ENCODE measurements around the gene EWSR1.
A peak's percentile ranks its signal among the peaks of the same experiment; 100 is the strongest.

EWSR1 gene

DNA sequence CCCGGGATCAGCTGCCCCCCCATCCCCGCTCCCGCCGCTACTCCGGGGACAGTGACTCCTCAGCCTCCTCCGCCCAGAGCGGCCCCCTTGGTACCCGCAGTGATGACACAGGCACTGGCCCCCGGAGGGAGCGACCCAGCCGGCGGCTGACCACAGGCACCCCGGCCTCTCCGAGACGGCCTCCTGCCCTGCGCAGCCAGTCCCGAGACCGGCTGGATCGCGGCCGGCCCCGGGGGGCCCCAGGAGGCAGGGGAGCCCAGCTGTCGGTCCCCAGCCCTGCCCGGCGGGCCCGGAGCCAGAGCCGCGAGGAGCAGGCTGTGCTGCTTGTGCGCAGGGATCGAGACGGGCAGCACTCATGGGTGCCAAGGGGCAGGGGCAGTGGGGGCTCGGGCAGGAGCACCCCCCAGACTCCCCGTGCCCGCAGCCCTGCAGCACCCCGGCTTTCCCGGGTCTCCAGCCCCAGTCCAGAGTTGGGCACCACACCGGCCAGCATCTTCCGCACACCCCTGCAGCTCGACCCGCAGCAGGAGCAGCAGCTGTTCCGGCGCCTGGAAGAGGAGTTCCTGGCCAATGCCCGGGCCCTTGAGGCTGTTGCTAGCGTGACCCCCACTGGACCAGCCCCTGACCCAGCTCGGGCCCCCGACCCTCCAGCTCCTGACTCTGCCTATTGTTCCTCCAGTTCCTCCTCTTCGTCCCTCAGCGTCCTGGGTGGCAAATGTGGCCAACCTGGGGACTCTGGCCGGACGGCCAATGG lies 43.6 kb downstream of the EWSR1 start:
- Histone ChIP-seq H3K27me3 (ENCODE audit: control insufficient read depth, insufficient read depth, low read length) (peaks cover 35% of the 10 kb centered on the region), H3K36me3 (ENCODE audit: control insufficient read depth, insufficient read depth, low read length) (no peaks in the 10 kb centered on the region), H3K9ac (ENCODE audit: low read depth, low read length) (no peak overlapping the region), H3K4me3 (ENCODE audit: low read depth, low read length) (no peak overlapping the region), H3K4me1 (ENCODE audit: control insufficient read depth, insufficient read depth, low read length) (peaks cover 11% of the 10 kb centered on the region), H3K9me3 (ENCODE audit: control insufficient read depth, insufficient read depth, low read length) (no peaks in the 10 kb centered on the region)

DNA sequence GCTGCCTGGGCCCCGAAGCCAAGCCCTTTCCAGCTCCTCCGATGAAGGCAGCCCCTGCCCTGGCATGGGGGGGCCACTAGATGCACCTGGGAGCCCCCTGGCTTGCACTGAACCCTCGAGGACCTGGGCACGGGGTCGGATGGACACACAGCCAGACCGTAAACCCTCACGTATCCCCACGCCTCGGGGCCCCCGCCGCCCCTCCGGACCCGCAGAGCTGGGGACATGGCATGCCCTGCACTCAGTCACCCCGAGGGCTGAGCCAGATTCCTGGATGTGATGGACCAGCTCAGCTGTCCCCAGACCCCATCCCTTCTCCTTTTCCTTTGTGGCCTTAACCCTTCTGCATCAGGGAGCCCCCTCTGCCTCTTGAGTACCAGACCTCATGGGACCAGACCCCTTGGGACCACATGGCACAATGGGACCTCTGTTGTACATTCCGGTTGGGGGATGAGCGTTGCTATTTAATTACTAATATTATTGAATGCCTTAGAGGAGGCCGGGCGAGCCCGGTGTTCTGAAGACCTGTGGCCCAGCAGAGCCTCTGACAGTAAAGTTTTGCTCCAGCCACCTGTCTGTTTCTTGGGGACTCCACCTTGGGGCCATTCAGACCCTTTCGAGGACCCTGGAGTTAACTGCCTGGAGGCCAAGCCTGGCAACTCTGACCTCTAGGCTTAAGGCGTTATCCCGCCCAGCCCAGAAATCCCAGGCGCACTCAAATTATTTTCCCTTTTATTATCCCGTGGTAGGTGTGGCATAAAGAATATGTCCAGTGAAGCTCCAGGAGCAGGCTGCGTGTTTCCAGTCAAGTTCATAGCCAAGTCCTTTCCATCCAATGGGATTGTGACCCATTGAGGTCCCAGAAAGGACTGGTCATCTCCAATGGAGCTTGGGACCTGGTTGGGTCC lies 44.4 kb downstream of the EWSR1 start:
- Histone ChIP-seq H3K9ac (ENCODE audit: low read depth, low read length) (no peak overlapping the region), H3K36me3 (ENCODE audit: control insufficient read depth, insufficient read depth, low read length) (no peaks in the 10 kb centered on the region), H3K4me3 (ENCODE audit: low read depth, low read length) (no peak overlapping the region), H3K9me3 (ENCODE audit: control insufficient read depth, insufficient read depth, low read length) (no peaks in the 10 kb centered on the region), H3K4me1 (ENCODE audit: control insufficient read depth, insufficient read depth, low read length) (peaks cover 11% of the 10 kb centered on the region), H3K27me3 (ENCODE audit: control insufficient read depth, insufficient read depth, low read length) (peaks cover 44% of the 10 kb centered on the region)

GRCh38 chr22:29313126-29313575 lies 45.1 kb downstream of the EWSR1 start:
- no peaks in the 10 kb centered on the region for H3K9me3 ChIP-seq (ENCODE audit: control insufficient read depth, insufficient read depth, low read length)
- no peak overlapping the region for H3K4me3 ChIP-seq (ENCODE audit: low read depth, low read length)
- peaks cover 11% of the 10 kb centered on the region for H3K4me1 ChIP-seq (ENCODE audit: control insufficient read depth, insufficient read depth, low read length)
- H3K9ac ChIP-seq (ENCODE audit: low read depth, low read length) = no peak overlapping the region
- H3K27me3 ChIP-seq (ENCODE audit: control insufficient read depth, insufficient read depth, low read length) = peaks cover 45% of the 10 kb centered on the region
- H3K36me3 ChIP-seq (ENCODE audit: control insufficient read depth, insufficient read depth, low read length) = no peaks in the 10 kb centered on the region

- Histone ChIP-seq H3K4me1 (ENCODE audit: control insufficient read depth, insufficient read depth, low read length) (peaks cover 11% of the 10 kb centered on the region), H3K9ac (ENCODE audit: low read depth, low read length) (no peak overlapping the region), H3K36me3 (ENCODE audit: control insufficient read depth, insufficient read depth, low read length) (no peaks in the 10 kb centered on the region), H3K4me3 (ENCODE audit: low read depth, low read length) (peak overlapping the region; percentile 48), H3K27me3 (ENCODE audit: control insufficient read depth, insufficient read depth, low read length) (peaks cover 45% of the 10 kb centered on the region), H3K9me3 (ENCODE audit: control insufficient read depth, insufficient read depth, low read length) (no peaks in the 10 kb centered on the region)
Measured at GRCh38 chr22:29313576-29314466, 45.8 kb downstream of the EWSR1 start.

- Histone ChIP-seq H3K9ac (ENCODE audit: low read depth, low read length) (no peak overlapping the region), H3K4me3 (ENCODE audit: low read depth, low read length) (peak overlapping the region; percentile 48), H3K36me3 (ENCODE audit: control insufficient read depth, insufficient read depth, low read length) (no peaks in the 10 kb centered on the region), H3K27me3 (ENCODE audit: control insufficient read depth, insufficient read depth, low read length) (peaks cover 45% of the 10 kb centered on the region), H3K4me1 (ENCODE audit: control insufficient read depth, insufficient read depth, low read length) (peaks cover 11% of the 10 kb centered on the region), H3K9me3 (ENCODE audit: control insufficient read depth, insufficient read depth, low read length) (no peaks in the 10 kb centered on the region)
Measured at GRCh38 chr22:29314537-29315285, 46.6 kb downstream of the EWSR1 start.

DNA sequence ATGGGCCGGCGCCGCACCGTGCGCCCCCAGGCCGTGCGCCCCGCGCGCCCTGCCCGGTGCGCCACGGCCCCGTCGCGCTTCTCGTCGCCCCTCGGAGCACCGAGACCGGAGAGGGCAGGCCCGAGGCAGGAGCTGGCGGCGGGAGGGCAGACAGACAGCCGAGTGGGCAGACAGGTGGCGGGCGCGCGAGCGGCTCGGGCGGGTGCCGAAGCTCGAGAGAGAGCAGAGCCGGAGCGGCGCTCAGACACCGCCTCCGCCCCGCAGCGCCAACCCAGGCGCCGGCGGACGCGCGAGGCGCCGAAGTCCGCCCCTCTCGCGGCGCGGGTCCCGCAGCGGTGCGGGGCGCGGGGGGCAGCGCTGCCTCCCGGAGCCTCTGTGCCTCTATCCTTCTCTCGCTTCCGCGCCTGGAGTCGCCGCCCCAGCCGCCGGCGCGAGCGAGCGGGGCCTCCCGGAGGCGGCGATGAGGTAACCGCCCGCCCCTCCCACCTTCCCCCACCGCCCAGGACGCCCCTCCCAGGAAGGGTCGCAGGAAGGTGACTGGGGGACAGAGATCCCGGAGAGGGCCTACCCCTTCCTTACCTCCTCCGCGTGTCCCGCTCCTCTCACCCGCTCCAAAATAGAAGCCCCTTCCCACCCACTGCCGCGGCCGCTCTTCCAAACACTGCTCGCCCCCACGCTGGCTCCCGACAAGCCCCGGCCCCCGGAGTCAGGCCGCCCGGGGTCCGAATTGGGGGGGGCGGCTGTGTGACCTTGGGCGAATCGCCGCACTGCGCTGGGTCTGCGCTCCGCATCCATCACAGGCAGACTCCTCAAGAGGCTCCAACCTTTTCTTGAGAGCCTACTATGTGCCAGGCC lies 47.4 kb downstream of the EWSR1 start, which contains the start of gene RASL10A:
Gene RASL10A, minus strand, starts transcription at position 412 of the 855 bp plus-strand sequence. CDS start 451 bp downstream, outside the sequence.
- H3K4me3 ChIP-seq (ENCODE audit: low read depth, low read length) = peak within 1 kb of the TSS; percentile 48
- no peak within 1 kb of the TSS for H3K9ac ChIP-seq (ENCODE audit: low read depth, low read length)
- H3K27me3 ChIP-seq (ENCODE audit: control insufficient read depth, insufficient read depth, low read length) = peaks cover 45% of the 10 kb centered on the region
- H3K9me3 ChIP-seq (ENCODE audit: control insufficient read depth, insufficient read depth, low read length) = no peaks in the 10 kb centered on the region
- peaks cover 11% of the 10 kb centered on the region for H3K4me1 ChIP-seq (ENCODE audit: control insufficient read depth, insufficient read depth, low read length)
- no peaks in the 10 kb centered on the region for H3K36me3 ChIP-seq (ENCODE audit: control insufficient read depth, insufficient read depth, low read length)

- H3K4me3 ChIP-seq (ENCODE audit: low read depth, low read length) = peak overlapping the region; percentile 48
- no peaks in the 10 kb centered on the region for H3K9me3 ChIP-seq (ENCODE audit: control insufficient read depth, insufficient read depth, low read length)
- no peaks in the 10 kb centered on the region for H3K36me3 ChIP-seq (ENCODE audit: control insufficient read depth, insufficient read depth, low read length)
- H3K4me1 ChIP-seq (ENCODE audit: control insufficient read depth, insufficient read depth, low read length) = peaks cover 11% of the 10 kb centered on the region
- H3K9ac ChIP-seq (ENCODE audit: low read depth, low read length) = no peak overlapping the region
- peaks cover 45% of the 10 kb centered on the region for H3K27me3 ChIP-seq (ENCODE audit: control insufficient read depth, insufficient read depth, low read length)
Measured at GRCh38 chr22:29316141-29316828, 48.2 kb downstream of the EWSR1 start.

DNA sequence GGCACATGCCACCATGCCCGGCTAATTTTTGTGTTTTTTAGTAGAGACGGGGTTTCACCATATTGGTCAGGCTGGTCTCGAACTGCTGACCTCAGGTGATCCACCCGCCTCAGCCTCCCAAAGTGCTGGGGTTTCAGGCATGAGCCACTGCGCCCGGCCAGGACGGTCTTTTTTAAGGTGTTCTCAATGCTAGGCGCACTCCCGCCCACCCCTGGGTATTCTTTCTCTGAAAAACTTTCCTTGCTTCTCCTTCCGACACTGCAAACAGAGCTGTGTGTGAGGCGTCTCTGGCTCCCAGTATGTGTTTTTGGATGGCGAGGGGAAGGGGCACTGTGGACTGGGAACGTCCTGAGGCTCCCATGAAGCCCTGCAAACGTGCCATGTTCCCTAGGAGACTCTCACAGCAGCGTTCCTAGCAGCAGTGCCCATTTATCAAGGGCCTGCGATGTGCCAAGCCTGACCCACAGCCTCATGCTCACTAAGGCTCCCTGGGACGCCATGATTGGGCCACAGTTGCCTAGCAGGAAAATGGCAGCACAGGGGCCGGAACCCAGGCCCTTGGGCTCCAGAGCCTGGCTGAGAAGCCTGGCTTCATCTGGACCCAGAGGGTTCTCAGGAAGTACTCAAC lies 49.9 kb downstream of the EWSR1 start:
- Histone ChIP-seq H3K9ac (ENCODE audit: low read depth, low read length) (no peak overlapping the region), H3K36me3 (ENCODE audit: control insufficient read depth, insufficient read depth, low read length) (no peaks in the 10 kb centered on the region)

DNA sequence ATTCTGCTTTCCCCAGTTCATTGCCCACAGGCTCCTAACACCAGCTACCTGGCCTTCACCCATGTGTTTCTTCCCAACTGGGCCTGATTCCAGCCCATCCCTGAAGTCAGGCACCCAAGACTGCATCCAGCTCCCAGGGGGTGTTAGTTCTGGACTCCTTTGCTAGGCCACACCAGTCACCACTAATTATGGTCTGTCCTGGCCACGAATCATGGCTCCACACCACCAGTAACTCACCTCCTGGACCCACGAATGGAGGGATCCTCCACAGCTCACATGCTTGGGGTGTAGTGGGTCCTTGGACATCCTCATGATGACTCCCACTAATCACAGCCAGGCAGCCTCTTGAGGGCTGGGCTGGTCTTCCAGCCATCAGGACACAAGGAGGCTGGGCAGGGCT lies 51.0 kb downstream of the EWSR1 start:
- H3K4me3 ChIP-seq (ENCODE audit: low read depth, low read length) = no peak overlapping the region
- no peak overlapping the region for H3K9ac ChIP-seq (ENCODE audit: low read depth, low read length)
- H3K4me1 ChIP-seq (ENCODE audit: control insufficient read depth, insufficient read depth, low read length) = peaks cover 4% of the 10 kb centered on the region
- H3K36me3 ChIP-seq (ENCODE audit: control insufficient read depth, insufficient read depth, low read length) = no peaks in the 10 kb centered on the region
- H3K27me3 ChIP-seq (ENCODE audit: control insufficient read depth, insufficient read depth, low read length) = peaks cover 32% of the 10 kb centered on the region
- no peaks in the 10 kb centered on the region for H3K9me3 ChIP-seq (ENCODE audit: control insufficient read depth, insufficient read depth, low read length)

More for the DNA sequence above, 49.9 kb downstream of the EWSR1 start:
- Histone ChIP-seq H3K4me1 (ENCODE audit: control insufficient read depth, insufficient read depth, low read length) (peaks cover 9% of the 10 kb centered on the region), H3K9me3 (ENCODE audit: control insufficient read depth, insufficient read depth, low read length) (no peaks in the 10 kb centered on the region), H3K27me3 (ENCODE audit: control insufficient read depth, insufficient read depth, low read length) (peaks cover 41% of the 10 kb centered on the region), H3K4me3 (ENCODE audit: low read depth, low read length) (no peak overlapping the region)
